Subcutaneous adipose tissue (tissue), 4 donors: ENCODE results near the gene NCS1. TPM values are rescaled to one million over a fixed set of nuclear protein-coding genes. Genes with fewer than 3 reads are reported as not detected.

Source experiments
- CTCF ChIP-seq: fragments of 450-650 bp; IDR thresholded peaks from one replicate; pipeline ENCODE4 v1.5.1; 2016; ENCODE audit warnings: low read depth, mild to moderate bottlenecking, control low read depth, antibody characterized with exemption, moderate library complexity
- total RNA-seq, 4 donors: library from RNA; depleted of rRNA; stranded (reverse); fragments of >200 nt; gene quantifications; one replicate each; pipeline ENCODE4 v1.1.0, GENCODE V29; 2016

NCS1 gene
- total RNA-seq, 4 donors from 2014 or later = 0.19 to 4.4 (median 1.8) TPM

- no peak for TF ChIP-seq CTCF
Measured at GRCh38 chr9:130189840-130190239, 17.6 kb downstream of the NCS1 start.

GRCh38 chr9:130191068-130191748 lies 19.0 kb downstream of the NCS1 start:
- no peak for TF ChIP-seq CTCF

- TF ChIP-seq CTCF = no peak
Measured at GRCh38 chr9:130191749-130192120, 19.5 kb downstream of the NCS1 start.

- no peak for TF ChIP-seq CTCF
Measured at GRCh38 chr9:130192382-130192999, 20.3 kb downstream of the NCS1 start.

GRCh38 chr9:130193103-130193502 lies 20.9 kb downstream of the NCS1 start:
- TF ChIP-seq CTCF = no peak

GRCh38 chr9:130193531-130194377 lies 21.6 kb downstream of the NCS1 start:
- TF ChIP-seq CTCF = no peak

- no peak for TF ChIP-seq CTCF
Measured at GRCh38 chr9:130194378-130194932, 22.3 kb downstream of the NCS1 start.
